ENCODE data around the gene PIP5K1A.
A peak's percentile ranks its signal among the peaks of the same experiment; 100 is the strongest.
"Not testable (repeated sequence)": the region's sequence is repeated elsewhere in the genome, so short reads cannot be mapped to it uniquely, and the experiment has no call there.

The PIP5K1A gene

DNA sequence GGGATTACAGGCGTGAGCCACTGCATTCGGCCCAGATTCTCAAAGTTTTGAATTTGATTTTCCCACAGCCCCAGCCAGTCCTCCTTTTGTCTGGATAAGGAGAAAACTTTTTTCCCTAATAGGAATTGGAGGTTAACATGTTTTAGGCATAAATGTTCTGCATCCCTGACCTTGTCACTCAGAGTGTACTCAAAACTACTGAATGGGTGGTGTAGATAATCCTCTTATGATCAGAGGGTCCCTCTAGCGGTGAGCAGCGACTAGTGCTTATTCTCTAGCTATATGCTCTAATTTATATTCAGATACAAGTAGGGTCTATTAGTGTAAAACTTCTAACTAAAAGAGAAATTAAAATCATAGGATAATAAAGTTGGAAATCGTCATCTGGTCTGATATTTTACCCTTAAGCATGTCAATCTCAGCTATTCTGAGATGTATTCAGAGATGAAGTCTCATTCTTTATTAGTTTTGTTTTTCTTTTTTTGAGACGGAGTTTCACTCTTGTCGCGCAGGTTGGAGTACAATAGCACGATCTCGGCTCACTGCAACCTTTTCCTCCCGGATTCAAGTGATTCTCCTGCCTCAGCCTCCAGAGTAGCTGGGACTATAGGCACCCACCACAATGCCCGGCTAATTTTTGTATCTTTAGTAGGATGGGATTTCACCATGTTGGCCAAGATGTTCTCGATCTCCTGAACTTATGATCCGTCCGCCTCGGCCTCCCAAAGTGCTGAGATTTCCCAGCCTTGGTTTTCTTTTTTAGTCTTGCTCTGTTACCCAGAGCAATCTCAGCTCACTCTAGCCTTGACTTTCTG is 53.5 kb downstream of the PIP5K1A start:
- DNase-seq: peak in 37 of 56 donors; percentile 0 to 78 (median 21)

DNA sequence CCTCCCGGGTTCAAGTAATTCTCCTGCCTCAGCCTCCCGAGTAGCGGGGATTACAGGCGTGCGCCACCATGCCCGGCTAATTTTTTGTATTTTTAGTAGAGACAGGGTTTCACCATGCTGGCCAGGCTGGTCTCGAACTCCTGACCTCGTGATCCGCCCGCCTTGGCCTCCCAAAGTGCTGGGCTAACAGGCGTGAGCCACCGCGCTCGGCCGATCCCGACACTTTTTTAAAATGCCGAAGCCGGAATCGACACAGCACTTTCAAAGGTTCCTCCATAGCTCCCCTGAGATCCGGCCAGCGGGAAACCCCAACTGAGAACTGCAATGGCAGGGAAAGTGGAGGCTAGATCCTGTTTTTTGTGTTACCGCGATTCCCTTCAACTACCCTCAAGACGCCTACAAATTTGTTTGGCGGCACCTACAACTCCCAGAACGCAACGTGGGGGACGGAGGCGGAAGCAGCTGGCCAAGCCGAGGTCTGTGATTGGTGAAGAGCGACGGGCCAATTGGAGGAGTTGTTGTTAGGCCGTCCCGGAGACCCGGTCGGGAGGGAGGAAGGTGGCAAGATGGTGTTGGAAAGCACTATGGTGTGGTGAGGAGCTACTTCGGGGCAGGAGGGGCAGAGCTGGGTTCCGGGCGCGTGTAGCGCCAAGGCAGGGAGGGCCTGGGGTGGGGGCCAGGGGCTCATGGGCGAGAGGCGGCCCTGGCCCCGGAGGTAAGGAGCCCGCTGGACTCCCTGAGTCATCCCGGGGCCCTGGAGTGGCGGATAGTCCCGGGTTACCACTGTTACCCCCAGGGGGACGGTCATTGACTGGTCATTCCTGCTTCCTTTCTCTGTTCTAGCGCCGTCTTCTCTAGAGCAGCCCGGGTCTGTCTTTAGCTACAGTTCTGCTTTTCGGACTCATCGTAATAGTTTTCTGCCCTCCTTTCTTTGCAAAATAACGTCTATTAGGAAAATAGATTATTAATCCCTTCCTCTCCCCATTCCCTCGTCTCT is 56.2 kb downstream of the PIP5K1A start, which contains the start of gene PSMD4:
Gene PSMD4 (plus strand): TSS at position 518 of the 997 bp plus-strand sequence. CDS start 49 bp downstream, at position 567.
- peak; percentile 66 to 96 (median 92) for DNase-seq

DNA sequence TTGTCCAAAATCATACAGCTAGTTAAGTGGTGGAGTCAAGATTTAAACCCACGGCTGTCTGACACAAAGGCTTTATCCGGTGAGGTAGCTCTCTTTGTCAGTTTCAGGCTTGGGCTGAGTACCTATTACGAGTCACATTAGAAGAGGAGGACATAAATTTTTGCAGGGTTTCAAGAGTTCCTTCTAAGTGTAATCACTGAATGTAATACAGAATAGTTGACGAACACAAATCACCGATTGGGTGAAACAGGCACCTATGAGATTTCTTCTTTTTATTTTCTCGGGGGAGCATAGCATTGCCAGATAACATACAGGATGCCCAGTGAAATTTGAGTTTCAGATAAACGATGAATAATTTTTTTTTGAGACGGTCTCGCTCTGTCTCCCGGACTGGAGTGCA is 57.0 kb downstream of the PIP5K1A start:
- no peak for DNase-seq

DNA sequence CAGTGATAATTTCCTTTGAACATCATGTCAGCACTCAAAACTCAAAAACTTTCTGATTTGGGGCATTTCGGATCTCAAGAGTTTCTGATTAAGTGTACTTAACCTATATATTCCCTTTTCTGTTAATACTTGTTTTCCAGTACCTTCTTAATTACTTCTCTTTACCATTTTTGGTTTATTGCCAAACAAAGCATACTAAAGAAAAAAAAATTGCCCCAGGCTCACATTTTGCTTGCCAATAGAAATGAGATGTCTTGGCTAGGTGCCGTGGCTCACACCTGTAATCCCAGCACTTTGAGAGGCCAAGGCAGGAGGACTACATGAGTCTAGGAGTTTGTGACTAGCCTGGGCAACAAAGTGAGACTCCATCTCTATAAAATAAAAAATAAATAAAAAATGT is 61.0 kb downstream of the PIP5K1A start:
- no peak for DNase-seq

DNA sequence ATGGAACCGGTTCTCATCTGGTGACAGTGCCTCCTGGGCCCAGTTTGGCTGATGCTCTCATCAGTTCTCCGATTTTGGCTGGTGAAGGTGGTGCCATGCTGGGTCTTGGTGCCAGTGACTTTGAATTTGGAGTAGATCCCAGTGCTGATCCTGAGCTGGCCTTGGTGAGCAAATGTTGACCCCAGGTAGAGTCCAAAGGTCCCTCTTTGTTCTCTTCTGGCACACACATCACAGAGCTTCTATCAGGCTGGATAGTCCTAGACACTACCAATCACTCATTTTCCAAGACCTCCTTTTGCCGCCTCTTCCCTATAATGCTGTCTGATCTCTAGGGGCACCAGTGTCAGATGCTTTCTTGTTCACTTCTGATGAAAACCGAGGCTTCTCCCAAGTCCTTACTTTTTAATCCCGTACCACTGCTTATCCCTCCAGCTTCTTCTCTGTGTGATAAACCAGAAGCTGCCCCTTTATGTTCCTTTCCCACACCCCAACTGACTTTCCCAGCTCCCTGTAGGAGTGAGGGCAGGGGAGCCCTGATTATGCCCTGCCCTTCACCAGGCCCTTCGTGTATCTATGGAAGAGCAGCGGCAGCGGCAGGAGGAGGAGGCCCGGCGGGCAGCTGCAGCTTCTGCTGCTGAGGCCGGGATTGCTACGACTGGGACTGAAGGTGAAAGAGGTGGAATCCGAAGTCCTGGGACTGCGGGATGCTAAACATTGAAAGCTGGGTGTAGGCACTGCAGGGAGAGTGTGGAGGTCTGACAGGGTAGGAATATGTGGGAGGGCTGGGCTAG is 67.3 kb downstream of the PIP5K1A start:
- DNase-seq: no peak

DNA sequence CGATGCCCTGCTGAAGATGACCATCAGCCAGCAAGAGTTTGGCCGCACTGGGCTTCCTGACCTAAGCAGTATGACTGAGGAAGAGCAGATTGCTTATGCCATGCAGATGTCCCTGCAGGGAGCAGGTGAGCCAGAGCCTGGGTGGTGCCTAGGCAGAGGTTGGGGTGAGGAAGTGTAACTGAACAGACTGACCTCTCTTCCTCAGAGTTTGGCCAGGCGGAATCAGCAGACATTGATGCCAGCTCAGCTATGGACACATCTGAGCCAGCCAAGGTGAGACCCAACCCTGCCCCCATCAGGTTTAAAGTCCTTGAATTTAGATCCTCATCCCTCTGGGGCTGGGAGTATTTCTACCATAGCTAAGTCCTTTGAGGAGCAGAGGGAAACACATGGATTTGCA is 68.0 kb downstream of the PIP5K1A start:
- DNase-seq: no peak

DNA sequence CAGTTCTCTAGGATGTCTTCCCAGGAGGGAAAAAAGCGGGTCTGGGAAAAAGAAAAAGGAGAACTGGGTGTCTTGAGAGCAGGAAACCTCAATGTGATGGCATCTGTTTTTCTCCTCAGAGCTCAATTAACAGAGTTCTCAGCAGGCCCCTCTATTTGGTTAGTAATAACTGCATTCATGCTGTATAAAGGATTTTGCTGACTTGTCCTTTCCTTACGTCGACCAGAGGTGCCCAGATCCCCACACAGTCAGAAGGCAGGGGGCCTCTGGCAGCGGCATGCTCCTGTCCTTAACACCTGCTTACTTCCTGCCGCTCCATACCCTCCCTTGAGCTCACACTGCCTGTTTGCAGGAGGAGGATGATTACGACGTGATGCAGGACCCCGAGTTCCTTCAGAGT is 68.5 kb downstream of the PIP5K1A start:
- no peak for DNase-seq

DNA sequence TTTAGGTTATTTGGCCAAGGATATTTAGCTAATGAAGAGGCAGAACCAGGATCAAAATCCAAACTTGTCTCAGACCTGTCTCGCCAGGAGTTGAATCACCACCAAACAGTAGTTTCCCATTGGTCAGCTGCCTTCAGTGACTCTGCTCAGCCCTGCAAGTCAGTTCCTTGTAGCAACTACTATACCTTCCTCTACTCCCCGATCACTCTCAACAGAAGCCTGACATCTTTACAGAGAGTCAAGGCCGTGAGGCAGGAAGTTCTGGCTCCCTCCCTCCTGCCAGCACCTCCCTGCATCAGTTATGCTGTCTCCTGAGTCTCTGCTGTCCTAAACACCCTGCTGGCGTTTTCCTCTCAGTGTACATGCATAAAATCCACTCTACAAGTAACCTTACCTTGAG is 69.4 kb downstream of the PIP5K1A start:
- no peak for DNase-seq

DNA sequence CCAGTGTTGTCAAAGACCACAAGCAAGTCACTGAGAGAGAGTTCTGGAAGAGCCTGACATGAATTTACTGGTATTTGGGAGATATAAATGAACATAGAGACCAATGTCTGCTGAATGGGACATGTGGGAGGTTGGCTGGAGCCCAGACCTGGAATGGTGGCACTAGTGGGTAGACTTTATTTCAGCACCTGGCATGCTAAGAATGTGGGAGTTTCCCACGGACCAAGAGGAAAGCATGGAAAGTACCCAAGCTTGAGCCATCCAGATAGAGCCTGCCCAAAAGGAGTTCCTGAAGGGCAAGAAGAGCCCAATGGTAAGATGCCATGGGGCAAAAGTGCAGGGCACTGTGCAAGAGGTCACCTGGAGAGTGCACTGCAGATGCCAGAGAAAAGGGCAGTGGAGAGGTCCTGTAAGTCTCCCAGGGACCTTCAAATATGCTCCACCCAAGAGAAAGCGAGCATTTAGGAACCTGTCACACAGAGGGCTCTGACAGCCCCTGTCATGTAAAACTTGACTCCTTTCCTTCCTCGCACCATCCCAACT is 75.6 kb downstream of the PIP5K1A start:
- DNase-seq: no peak

DNA sequence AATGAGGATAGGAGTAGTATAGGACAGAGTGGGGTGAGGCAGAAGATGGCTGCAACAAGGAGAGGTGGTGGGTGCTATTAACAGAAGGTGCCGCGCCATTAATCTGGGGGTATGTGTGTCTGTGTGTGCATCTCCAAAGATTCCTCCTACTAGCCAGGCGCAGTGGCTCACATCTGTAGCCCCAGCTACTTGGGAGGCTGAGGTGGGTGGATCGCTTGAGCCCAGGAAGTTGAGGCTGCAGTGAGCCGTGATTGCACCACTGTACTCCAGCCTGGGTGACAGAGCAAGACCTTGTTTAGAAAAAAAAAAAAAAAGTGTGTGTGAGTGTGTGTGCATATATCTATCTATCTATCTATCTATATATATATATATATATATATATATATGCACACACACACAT is 77.0 kb downstream of the PIP5K1A start:
- not testable (repeated sequence) for DNase-seq

DNA sequence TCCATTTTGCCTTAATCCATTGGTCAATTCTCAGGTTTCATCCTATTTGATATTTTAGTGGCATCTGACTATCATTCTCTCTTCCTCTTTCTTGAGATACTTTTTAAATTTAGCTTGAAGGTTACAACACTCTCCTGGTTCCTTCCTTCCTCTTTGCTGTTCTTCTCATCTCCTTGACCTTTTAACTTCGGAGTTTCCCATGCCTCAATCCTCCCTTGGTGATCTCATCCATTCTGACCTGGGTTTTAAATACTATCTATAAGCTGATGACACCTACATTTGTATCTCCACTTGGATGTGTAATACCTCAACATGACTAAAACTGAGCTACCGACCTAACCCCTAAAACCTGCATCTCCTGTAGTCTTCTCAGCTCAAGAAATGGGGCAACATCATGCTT is 78.9 kb downstream of the PIP5K1A start:
- no peak for DNase-seq

DNA sequence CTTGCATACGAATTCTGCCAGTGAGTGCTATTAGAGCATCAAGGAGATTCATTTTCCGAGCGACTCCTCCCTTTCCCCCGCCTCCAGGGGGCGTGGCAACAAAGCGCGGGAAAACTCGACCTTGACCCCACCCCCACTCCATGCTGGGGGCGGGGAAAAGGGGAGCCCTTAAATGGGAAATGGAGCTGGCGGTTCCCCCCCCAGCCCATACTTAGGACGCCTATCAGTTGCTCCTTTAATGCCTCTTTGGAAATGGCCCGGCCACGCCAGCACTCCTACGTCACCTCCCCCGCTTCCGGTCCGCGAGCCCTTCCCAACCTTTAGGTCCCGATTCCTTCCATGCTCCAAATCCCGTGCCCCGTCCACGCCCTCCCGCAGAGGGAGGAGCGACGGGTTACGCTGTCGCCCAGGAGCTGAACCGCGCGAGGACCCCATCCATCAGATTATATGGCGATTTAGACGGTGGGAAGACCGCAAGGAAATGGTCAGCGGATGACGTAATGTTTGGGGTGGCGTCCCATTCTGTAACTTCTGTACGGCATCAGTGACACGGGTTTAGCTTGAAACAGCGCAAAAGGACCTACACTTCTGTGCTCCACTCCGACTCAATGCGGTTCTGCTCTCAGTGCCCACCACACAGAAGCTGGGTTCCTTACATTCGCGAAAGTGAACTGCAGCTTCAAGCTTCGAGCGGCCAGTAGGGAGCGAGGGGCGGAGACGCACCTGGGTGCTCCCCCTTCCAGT is 83.0 kb downstream of the PIP5K1A start:
- DNase-seq: peak; percentile 57 to 96 (median 91)

DNA sequence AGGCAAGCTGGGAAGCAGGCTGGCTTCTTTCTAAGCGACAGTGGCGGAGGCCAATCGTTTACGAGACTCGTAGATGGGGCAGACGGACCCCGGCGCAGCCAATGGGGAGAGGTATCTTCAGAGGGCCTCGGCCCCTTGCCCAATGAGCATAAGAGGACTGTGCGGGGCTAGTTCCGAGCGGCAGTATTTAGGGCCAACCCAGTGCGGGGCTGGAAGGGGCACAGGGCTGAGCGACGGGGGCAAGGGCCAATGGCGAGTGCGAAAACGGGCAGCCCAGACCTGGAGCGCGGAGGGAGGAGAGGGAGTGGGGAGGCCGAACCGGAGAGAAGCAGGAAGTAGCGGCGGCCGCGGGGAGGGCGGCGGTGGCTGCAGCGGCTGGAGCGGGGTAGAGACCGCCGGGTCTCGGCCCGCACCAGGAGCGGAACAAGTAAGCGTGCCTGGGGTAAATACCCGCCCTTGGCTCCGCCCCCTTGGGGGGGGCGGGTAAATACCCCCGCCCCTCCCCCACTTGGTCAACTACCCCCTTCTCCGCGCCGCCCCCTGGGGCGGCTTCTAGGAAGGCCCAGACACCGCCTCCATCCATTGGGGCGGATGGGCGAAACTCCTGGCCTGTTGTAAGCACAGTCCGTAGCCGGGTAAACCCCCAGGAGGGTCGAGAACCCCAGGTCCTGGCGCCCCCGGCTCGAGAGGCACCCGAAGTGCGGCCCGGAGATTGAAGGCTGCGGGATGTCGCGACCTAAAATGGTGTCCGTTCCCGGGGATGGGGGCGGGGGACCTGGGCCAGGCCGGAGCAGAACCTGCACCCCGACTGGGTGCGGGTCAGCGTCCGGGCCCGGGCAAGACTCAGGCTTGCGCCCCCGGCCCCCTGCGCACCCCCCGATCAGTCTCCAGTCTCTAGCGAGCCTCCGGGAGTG is 83.9 kb downstream of the PIP5K1A start, which contains the start of gene ZNF687:
Gene ZNF687 (plus strand): TSS at position 331 of the 914 bp plus-strand sequence. CDS start 3,993 bp downstream, outside the sequence.
- DNase-seq: peak; percentile 95 to 100 (median 100)

DNA sequence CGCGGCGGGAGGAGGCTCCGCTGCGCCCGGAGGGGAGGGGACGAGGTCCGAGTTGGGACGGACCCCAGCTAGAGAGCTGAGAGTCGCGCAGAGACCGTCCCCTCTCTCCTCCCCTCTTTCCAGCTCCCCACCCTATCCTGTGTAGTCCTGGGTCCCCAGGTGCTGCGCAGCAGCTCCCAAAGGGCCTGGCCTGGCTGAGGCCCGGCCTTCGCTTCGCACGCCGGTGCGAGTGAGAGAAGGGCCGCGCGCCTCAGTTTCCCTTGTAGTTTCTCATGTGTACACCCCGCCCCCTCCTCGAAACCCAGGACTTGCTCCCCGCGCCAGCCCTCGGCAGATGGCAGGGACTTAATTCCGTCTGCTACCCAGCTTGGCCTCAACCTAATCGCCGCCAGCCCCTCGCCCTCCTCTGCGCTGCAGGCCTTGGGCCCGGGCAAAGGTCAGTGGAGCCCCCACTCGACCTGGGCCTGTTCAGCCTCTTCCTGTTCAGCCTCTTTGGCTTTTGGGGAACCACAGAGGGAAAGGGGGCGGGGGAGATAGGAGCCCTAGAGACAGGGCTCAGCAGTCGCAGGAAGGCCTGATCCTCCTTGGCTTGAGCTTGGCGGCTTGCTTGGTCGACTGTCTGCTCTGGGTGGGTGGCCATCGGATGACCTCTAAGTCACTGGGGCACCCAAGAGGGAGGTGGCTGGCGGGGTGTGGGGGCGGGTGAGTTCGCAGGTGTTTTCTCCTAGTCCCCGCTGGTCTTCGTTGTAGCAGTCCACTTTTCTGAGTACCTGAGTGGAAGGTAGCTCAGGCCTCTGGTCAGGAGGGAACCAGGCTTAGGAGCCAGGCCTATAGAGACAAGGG is 84.8 kb downstream of the PIP5K1A start:
- peak in 18 of 56 donors; percentile 15 to 63 (median 40) for DNase-seq

DNA sequence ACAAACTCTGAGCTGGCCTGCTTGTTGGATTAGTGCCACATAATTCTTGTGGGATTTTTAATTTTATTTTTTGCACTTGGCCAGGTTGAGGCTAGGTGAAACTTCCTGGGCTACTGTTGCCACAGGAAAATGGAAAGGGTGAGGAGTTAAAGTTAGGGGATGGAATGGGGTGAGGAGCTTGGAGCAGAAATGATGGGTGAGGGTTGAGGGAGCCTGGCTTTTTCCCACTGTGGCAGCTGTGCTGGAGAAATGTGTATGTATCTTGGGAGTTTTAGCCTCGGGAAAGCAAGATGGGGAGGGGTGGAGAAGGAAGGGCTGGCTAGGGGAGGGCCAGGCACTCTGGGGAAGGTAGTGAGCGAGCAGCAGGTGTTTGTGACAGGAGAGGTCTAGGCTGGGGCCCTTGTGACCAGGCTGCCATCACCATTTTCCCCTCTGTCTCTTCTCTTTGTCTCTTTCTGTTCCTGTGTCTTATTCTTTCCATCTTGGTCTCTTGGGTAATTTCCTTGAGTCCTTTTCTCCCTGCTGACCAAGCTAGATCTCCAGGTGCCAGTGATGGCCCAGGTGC is 85.7 kb downstream of the PIP5K1A start:
- DNase-seq: no peak

DNA sequence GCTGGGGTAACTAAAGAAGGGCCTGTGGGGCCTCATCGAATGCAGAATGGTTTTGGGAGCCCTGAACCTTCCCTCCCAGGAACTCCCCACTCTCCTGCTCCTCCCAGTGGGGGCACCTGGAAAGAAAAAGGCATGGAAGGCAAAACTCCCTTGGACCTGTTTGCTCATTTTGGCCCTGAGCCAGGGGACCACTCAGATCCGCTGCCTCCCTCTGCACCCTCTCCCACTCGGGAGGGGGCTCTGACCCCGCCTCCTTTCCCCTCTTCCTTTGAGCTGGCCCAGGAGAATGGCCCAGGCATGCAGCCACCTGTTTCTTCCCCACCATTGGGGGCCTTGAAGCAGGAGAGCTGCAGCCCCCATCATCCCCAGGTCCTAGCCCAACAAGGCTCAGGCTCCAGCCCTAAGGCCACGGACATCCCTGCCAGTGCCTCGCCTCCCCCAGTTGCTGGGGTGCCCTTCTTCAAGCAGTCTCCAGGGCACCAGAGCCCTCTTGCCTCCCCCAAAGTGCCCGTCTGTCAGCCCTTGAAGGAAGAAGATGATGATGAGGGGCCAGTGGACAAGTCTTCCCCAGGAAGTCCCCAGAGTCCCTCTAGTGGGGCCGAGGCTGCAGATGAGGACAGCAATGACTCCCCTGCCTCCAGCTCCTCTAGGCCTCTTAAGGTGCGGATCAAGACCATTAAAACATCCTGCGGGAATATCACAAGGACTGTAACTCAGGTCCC is 88.4 kb downstream of the PIP5K1A start:
- no peak for DNase-seq

DNA sequence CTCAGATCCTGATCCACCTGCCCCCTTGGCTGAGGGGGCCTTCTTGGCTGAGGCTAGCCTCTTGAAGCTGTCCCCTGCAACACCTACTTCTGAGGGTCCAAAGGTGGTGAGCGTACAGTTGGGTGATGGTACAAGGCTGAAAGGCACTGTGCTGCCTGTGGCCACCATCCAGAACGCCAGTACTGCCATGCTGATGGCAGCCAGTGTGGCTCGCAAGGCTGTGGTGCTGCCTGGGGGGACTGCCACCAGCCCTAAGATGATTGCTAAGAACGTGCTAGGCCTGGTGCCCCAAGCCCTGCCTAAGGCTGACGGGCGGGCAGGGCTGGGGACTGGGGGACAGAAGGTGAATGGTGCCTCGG is 89.0 kb downstream of the PIP5K1A start:
- DNase-seq: no peak
